HG03108 (cell line): ENCODE data around the gene OGFOD3.
"Not testable (repeated sequence)": the region's sequence is repeated elsewhere in the genome, so short reads cannot be mapped to it uniquely, and the experiment has no call there.

Experiments
- ATAC-seq: cut with Tn5 transposase; IDR thresholded peaks from one replicate; pipeline ENCODE4 v1.9.1; 2021; ENCODE audit warnings: moderate library complexity; ENCODE audit not compliant: unreplicated experiment

OGFOD3 gene

GRCh38 chr17:82390015-82390859 is 28.1 kb downstream of the OGFOD3 start:
- no peak for ATAC-seq

DNA sequence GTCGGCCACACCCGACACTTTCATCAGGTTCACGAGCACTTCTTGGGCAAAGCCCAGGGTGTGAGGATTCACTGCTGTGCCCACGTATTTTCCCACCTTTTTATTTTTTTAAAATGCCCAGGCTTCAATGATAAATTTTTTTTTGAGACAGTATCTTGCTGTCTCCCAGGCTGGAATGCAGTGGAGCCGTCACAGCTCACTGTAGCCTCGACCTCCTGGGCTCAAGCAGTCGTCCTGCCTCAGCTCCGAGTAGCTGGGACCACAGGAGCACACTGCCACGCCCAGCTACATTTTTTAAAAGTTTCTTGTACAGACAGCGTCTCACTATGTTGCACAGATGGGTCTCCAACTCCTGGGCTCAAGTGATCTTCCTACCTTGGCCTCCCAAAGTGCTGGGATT is 29.0 kb downstream of the OGFOD3 start:
- no peak for ATAC-seq

- ATAC-seq: no peak
Measured at GRCh38 chr17:82388922-82389283, 29.5 kb downstream of the OGFOD3 start.

- no peak for ATAC-seq
Measured at GRCh38 chr17:82388223-82388921, 30.0 kb downstream of the OGFOD3 start.

GRCh38 chr17:82387705-82388106 is 30.7 kb downstream of the OGFOD3 start:
- ATAC-seq: no peak

- ATAC-seq: no peak
Measured at GRCh38 chr17:82386881-82387704, 31.3 kb downstream of the OGFOD3 start.

DNA sequence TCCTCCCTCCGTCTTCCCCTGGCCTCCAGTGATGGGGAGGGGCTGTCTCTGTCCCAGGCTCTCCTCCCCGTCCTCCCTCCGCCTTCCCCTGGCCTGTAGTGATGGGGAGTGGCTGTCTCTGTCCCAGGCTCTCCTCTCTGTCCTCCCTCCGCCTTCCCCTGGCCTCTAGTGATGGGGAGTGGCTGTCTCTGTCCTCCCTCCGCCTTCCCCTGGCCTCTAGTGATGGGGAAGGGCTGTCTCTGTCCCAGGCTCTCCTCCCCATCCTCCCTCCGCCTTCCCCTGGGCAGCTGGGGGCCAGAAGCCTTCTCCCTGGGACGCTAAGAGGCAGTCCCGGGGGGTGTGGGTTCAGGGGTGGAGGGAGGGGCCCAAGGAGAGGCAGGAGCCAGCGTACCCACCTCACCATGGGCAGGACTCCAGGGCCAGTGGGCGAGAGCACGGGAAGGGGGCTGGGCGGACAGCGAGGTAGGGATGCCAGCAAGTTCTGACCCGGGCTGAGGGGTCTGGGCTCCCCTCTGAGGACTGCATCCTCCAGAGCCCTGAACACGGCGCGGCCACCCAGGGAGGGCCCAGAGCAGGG is 32.0 kb downstream of the OGFOD3 start:
- no peak for ATAC-seq

- ATAC-seq: no peak
Measured at GRCh38 chr17:82385559-82386254, 32.7 kb downstream of the OGFOD3 start.

DNA sequence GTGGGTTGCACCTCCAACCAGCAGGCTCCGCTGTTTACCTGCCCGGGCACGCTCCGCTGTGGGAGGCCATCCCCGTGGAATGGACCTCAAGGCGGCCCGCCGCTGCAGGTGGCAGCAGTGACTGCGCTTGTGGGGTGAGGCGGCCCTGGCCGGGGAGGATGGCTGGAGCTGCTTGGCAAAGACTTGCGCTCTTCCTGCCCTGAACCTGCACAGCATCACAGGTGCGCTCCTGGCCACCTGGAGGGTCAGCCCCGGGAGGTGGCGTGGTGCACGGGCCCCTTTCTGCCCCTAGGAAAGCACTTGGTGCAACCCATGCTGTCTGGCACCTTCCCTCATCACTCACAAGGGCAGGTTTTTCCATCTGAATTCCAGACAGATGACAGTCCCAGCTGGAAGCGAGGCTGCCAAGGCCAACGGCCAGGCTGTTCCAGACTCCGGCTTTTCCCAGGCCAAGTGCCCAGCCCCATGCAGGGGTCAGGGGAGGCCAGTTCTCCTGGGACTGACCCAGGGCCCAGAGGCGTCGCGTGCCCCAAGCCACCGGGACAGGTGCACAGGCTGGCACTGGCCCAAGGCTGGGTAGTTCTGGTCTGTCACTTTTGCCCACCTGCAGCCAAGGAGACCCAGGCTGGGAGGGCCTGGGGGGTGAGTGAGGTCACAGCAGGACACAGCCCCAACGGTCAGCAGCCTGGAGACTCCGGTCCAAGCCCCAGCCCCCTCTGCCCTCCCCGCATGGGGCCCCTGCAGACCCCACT is 33.5 kb downstream of the OGFOD3 start:
- ATAC-seq: no peak

GRCh38 chr17:82384051-82384729 is 34.2 kb downstream of the OGFOD3 start:
- ATAC-seq: no peak

DNA sequence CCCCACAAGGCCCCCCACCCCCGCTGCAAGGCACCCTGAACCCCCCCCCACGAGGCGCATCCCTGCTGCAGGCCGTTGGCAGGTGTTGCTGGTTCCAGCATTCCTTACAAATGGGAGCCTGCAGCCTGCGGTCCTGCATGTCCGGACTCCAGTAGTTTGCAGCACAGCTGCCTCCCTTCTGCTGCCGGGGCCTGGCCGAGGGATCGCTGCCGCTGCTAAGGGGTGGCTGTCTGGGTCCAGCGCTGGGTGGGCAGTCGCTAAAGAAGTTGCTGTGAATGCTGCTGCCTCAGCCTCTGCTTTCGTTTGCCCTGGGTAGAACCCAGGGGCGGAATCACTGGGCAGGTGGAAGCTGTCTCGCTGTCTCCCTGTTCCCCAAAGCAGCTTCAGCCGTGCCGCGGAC is 35.0 kb downstream of the OGFOD3 start:
- ATAC-seq: no peak

DNA sequence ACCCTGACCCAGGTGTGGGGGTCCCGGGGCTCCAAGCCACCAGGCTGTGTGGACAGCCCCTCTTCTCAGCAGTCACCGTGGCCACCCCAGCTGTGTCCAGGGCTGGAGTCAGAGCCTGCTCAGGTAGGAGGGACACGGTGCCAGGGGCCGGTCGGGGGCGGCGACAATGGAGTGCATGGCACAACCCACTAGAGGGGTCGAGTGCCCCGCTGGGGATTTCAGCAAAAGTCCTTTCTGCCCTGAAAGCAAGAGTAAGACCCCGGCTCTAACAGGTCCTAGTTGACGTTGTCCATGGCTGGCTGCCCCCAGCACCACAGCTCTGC is 35.5 kb downstream of the OGFOD3 start:
- no peak for ATAC-seq

GRCh38 chr17:82382220-82382932 is 36.0 kb downstream of the OGFOD3 start:
- not testable (repeated sequence) for ATAC-seq

DNA sequence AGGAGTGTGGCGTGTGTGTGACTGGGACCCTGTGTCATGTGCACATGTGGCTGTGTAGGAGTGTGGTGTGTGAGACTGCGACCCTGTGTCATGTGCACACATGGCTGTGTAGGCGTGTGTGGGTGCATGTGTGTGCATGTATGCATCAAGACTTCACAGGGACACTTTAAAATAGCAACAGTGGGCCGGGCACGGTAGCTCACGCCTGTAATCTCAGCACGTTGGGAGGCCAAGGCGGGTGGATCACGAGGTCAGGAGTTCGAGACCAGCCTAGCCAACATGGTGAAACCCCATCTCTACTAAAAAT is 36.7 kb downstream of the OGFOD3 start:
- not testable (repeated sequence) for ATAC-seq

DNA sequence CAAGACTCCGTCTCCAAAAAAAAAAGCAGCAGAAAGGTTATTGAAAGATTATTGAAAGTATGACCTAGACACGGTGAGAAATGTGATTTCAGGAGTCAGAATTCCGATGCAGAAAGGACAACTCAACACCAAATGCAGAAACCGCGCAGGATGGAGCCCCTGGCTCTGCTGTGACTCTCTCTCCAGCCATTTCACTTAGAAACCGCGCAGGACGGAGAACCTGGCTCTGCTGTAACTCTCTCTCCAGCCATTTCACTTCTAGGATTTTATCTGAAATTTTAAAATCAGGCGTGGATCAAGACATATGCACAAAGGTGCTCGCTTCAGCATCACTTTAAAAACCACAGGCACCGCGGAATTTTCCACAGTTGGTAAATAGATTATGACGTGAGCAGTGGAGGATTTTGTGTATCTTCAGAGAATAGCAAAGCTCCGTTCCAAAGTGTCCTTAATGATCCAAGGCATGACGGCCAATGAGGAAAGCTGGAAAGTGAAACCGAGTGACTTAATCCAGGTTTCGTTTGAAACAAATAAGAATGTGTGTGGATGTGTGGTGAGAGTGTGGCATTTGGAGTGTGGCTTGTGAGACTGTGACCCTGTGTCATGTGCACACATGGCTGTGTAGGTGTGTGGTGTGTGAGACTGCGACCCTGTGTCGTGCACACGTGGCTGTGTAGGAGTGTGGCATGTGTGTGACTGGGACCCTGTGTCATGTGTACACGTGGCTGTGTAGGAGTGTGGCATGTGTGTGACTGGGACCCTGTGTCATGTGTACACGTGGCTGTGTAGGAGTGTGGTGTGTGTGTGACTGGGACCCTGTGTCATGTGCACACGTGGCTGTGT is 37.3 kb downstream of the OGFOD3 start:
- no peak for ATAC-seq

DNA sequence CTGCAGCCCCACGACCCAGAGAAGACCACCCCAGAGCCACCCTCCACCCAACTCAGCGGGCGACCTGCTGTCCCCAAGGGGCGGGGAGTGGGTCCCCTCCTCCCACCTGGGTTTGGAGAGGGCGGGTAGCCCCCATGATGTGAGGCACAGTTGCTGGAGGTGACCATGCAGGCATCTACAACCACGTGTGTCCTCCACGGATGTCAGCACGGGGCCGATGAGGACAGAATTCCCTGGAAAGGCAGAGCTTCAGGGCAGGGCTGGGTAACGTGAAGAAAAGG is 39.7 kb downstream of the OGFOD3 start:
- no peak for ATAC-seq

DNA sequence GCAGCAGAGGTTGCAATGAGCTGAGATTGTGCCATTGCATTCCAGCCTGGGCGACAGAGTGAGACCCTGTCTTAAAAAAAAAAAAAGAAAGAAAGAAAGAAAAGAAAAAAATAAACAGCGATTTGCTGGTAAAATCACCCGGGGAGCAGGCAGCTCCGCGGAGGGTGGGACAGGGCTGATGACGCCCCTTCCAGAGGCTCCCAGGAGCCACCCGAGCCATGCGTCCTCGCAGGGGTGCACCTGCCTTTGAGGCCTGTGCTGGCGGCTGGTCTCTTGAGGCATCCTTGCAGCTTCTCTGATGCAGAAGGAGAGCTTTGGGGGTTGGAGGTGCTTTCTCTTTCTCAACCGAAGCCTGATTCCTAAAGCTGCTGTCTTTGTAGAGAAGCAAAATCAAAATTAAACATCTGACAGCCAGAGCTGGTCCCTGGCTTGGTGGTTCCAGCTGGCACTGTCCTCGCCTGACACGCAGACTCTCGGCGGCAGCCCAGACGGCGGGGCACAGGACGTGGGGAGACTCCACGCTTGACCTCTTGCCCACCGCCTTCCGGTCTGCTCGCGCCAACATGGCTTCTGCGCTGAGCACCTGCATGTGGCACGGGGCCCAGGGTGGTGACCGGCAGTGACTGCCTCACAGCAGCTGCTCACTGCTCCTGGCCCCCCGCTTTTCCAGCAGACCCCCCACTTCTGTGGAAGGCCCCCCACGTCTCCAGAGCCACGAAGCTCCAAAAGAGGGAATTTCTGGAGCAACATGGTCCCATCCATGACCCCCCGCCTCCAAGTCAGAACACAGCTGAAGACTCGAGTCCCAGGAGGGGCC is 40.3 kb downstream of the OGFOD3 start:
- ATAC-seq: no peak

GRCh38 chr17:82377294-82377693 is 41.1 kb downstream of the OGFOD3 start:
- ATAC-seq: not testable (repeated sequence)
